Sigmoid colon (tissue), 7 donors: ENCODE measurements around the gene CDCA3. TPM values are rescaled to one million over a fixed set of nuclear protein-coding genes. Genes with fewer than 3 reads are reported as not detected.

ENCODE experiments used
- DNase-seq: peaks from one replicate; pipeline ENCODE4 v3.0.0-alpha.2; 2019
- H3K27ac ChIP-seq, 4 donors: fragments of 200-600 bp; sonication (generic); one replicate each; pipeline ENCODE4 v1.5.1; 2016 to 2019; ENCODE audit warnings: mild to moderate bottlenecking in 1 of 4
- H3K27me3 ChIP-seq, 3 donors: fragments of 200-600 bp; sonication (generic); one replicate each; pipeline ENCODE4 v1.5.1; 2019; ENCODE audit warnings: mild to moderate bottlenecking in 1 of 3
- H3K36me3 ChIP-seq, 4 donors: fragments of 200-600 bp; sonication (generic); one replicate each; pipeline ENCODE4 v1.5.1; 2016 to 2019
- H3K4me1 ChIP-seq, 4 donors: fragments of 200-600 bp; sonication (generic); one replicate each; pipeline ENCODE4 v1.5.1; 2017 to 2019
- H3K4me3 ChIP-seq, 4 donors: fragments of 200-600 bp; sonication (generic); one replicate each; pipeline ENCODE4 v1.5.1; 2017 to 2019; ENCODE audit warnings: mild to moderate bottlenecking in 2 of 4, moderate library complexity in 1 of 4
- H3K9me3 ChIP-seq, 4 donors: fragments of 200-600 bp in 3 of 4; sonication (generic) in 3 of 4; one replicate each; pipeline versions ENCODE4 v1.5.1 to v1.6.1; 2013 to 2019
- CTCF ChIP-seq, 4 experiments: fragments of 450-650 bp in 3 of 4; fragments of 200-600 bp in 1 of 4; IDR thresholded peaks; one replicate each; pipeline ENCODE4 v1.5.1; 2016 to 2019; ENCODE audit warnings: antibody characterized with exemption in 4 of 4, mild to moderate bottlenecking in 3 of 4, moderate library complexity in 2 of 4
- EP300 ChIP-seq, 4 donors: sonication (generic); formaldehyde crosslinking; IDR thresholded peaks; one replicate each; pipeline ENCODE4 v1.6.1; 2017; ENCODE audit warnings: antibody characterized with exemption in 4 of 4
- POLR2A ChIP-seq, 2 donors: fragments of 450-650 bp; IDR thresholded peaks; one replicate each; pipeline ENCODE4 v1.6.1; 2016; ENCODE audit warnings: antibody characterized with exemption in 2 of 2, mild to moderate bottlenecking in 2 of 2, moderate library complexity in 2 of 2
- POLR2AphosphoS5 ChIP-seq, 4 donors: sonication (generic); formaldehyde crosslinking; IDR thresholded peaks; one replicate each; pipeline ENCODE4 v1.6.1; 2017; ENCODE audit warnings: antibody characterized with exemption in 4 of 4
- WGBS, 2 donors: extraction: QIAGEN DNeasy Blood & Tissue Kit; methylation state at CpG; one replicate each; pipeline ENCODE4 v1.1.7; 2013; 5-methylcytosine and 5-hydroxymethylcytosine counted together
- intact Hi-C: fragments of 100-400 bp; cut with DNase I; formaldehyde crosslinking; loops from one replicate; pipeline ENCODE4 v1.15.1; 2023
- polyA plus RNA-seq, 3 donors: library from polyadenylated mRNA; stranded (reverse); fragments of 200-250 nt; gene quantifications; one replicate each; pipeline ENCODE4 v1.2.3, GENCODE V29; 2013
- total RNA-seq, 4 donors: library from RNA; depleted of rRNA; stranded (reverse); fragments of >200 nt; gene quantifications; one replicate each; pipeline ENCODE4 v1.1.0, GENCODE V29; 2016
- donor health status: healthy with polysubstance abuse.
- donor health status: Bipolar disorder and iron deficiency.
- donor health status: healthy.

Gene CDCA3
- total and polyA plus RNA-seq, 7 donors = 0.33 to 31.2 (median 2.8) TPM

- H3K4me1 ChIP-seq = peaks cover 3 to 47% (median 28%) of the 10 kb centered on the region in 4 donors
- TF ChIP-seq POLR2AphosphoS5 (IDR thresholded peaks at IDR 0.05) (no peak), CTCF (IDR thresholded peaks at IDR 0.05) (no peak), POLR2A (IDR thresholded peaks at IDR 0.05) (no peak), EP300 (IDR thresholded peaks at IDR 0.05) (no peak)
- no peaks in the 10 kb centered on the region for H3K9me3 ChIP-seq
- no peak overlapping the region for H3K27ac ChIP-seq
- peaks cover 0 to 34% (median 6%) of the 10 kb centered on the region in 4 donors for H3K36me3 ChIP-seq
- no peaks in the 10 kb centered on the region for H3K27me3 ChIP-seq
- 78 to 93% methylated on average over 6 of the region's 6 CpGs for WGBS, 2 donors
- no peak overlapping the region for H3K4me3 ChIP-seq
- no peak for DNase-seq
- intact Hi-C loops = no loop called here
These were observed 20.1 kb downstream of the CDCA3 start for GRCh38 chr12:6830999-6831398.

- peaks cover 3 to 53% (median 33%) of the 10 kb centered on the region in 4 donors for H3K4me1 ChIP-seq
- TF ChIP-seq EP300 (IDR thresholded peaks at IDR 0.05) = no peak
- TF ChIP-seq POLR2A (IDR thresholded peaks at IDR 0.05) = no peak
- TF ChIP-seq CTCF (IDR thresholded peaks at IDR 0.05) = no peak
- TF ChIP-seq POLR2AphosphoS5 (IDR thresholded peaks at IDR 0.05) = no peak
- H3K27me3 ChIP-seq = no peaks in the 10 kb centered on the region
- peaks cover 0 to 34% (median 6%) of the 10 kb centered on the region in 4 donors for H3K36me3 ChIP-seq
- no peak for DNase-seq
- no peaks in the 10 kb centered on the region for H3K9me3 ChIP-seq
- no peak overlapping the region for H3K4me3 ChIP-seq
- H3K27ac ChIP-seq = peak overlapping the region in 2 of 4 donors; percentile 85 to 91
- intact Hi-C loops = no loop called here
- WGBS, 2 donors = 72 to 86% methylated on average over 11 of the region's 11 CpGs
These were observed 20.7 kb downstream of the CDCA3 start for GRCh38 chr12:6830286-6830890.

GRCh38 chr12:6829536-6830220 is 21.4 kb downstream of the CDCA3 start:
- H3K4me3 ChIP-seq = peak overlapping the region; percentile 69 to 97 (median 82)
- DNase-seq = no peak
- WGBS, 2 donors = 19 to 49% methylated on average over 19 of the region's 19 CpGs
- intact Hi-C loops = loop anchor here (5.0 kb wide), 2 partner anchors 62 to 212 kb away; partner anchors contain the start of gene PTMS
- peaks cover 0 to 31% (median 6%) of the 10 kb centered on the region in 4 donors for H3K36me3 ChIP-seq
- H3K4me1 ChIP-seq = peaks cover 3 to 56% (median 38%) of the 10 kb centered on the region in 4 donors
- peak overlapping the region; percentile 80 to 91 (median 86) for H3K27ac ChIP-seq
- no peak for TF ChIP-seq POLR2AphosphoS5 (IDR thresholded peaks at IDR 0.05)
- no peak for TF ChIP-seq EP300 (IDR thresholded peaks at IDR 0.05)
- TF ChIP-seq CTCF (IDR thresholded peaks at IDR 0.05) = peak in 1 of 4 experiments; percentile 21
- no peak for TF ChIP-seq POLR2A (IDR thresholded peaks at IDR 0.05)
- H3K9me3 ChIP-seq = no peaks in the 10 kb centered on the region
- H3K27me3 ChIP-seq = no peaks in the 10 kb centered on the region

- Histone ChIP-seq H3K36me3 (peaks cover 0 to 24% (median 6%) of the 10 kb centered on the region in 4 donors), H3K4me1 (peaks cover 3 to 56% (median 38%) of the 10 kb centered on the region in 4 donors), H3K27me3 (no peaks in the 10 kb centered on the region), H3K9me3 (no peaks in the 10 kb centered on the region), H3K27ac (peak overlapping the region; percentile 80 to 91 (median 86)), H3K4me3 (peak overlapping the region; percentile 69 to 97 (median 82))
- TF ChIP-seq EP300 (IDR thresholded peaks at IDR 0.05) (no peak), POLR2AphosphoS5 (IDR thresholded peaks at IDR 0.05) (peak in 3 of 4 donors; percentile 50 to 65 (median 50))
- DNase-seq = peak; percentile 84
- intact Hi-C loops = loop anchor here (5.0 kb wide), 2 partner anchors 62 to 212 kb away; partner anchors contain the start of gene PTMS
- WGBS, 2 donors = 1% methylated on average over 71 of the region's 71 CpGs
These were observed 22.1 kb downstream of the CDCA3 start for GRCh38 chr12:6828781-6829535.
